Measurements from ENCODE around the gene FKBP1A. TPM values are rescaled to one million over a fixed set of nuclear protein-coding genes. Genes with fewer than 3 reads are reported as not detected.
A peak's percentile ranks its signal among the peaks of the same experiment; 100 is the strongest.
"Not testable (repeated sequence)": the region's sequence is repeated elsewhere in the genome, so short reads cannot be mapped to it uniquely, and the experiment has no call there.

FKBP1A gene
- polyA plus RNA-seq, 1 of the 3 experiments (the other 2 are of a cell fraction): 362 TPM

DNA sequence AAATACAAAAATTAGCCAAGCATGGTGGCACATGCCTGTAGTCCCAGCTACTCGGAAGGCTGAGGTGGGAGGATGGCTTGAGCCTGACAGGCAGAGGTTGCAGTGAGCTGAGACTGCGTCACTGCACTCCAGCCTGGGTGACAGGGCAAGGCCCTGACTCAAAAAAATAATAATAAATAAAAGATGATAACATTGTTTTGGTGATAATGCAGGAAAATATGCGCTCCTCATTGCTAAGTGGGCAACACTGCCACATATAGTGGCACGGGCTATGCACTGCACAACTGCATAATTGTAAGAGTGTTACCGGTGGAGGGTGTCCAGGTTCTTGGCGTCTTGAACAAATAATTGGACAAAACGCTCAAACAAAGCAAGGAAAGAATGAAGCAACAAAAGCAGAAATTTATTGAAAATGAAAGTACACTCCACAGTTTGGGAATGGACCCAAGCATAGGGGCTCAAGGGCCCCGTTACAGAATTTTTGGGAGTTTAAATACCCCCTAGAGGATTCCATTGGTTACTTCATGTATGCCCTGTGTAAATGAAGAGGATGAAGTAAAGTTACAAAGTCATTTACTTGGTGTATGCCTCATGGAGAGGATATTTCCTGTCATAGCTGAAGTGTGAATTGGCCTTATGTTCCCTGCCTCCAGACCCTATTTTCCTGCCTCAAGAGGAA is 49.3 kb downstream of the FKBP1A start:
- peaks cover 14% of the 10 kb centered on the region for H3F3A ChIP-seq (replicated peaks; ENCODE audit: insufficient read depth)
- DNase-seq; POLR2A ChIA-PET; H3K4me3 ChIP-seq (ENCODE audit: low read depth in 2 of 2, low read length in 1 of 2); H3K27ac ChIP-seq (ENCODE audit: low read depth in 2 of 2, low read length in 1 of 2); H4K20me1 ChIP-seq (ENCODE audit: insufficient read depth); H3K4me2 ChIP-seq; H3K9me2 ChIP-seq; H2AFZ ChIP-seq (ENCODE audit: low read depth); H3K9me3 ChIP-seq; H3K27me3 ChIP-seq (ENCODE audit: insufficient read depth): not testable (repeated sequence)
- 96% methylated on average over 8 of the region's 8 CpGs for WGBS (ENCODE audit: low lambda C conversion rate)
- peaks cover 5 to 16% of the 10 kb centered on the region in 2 experiments; a peak in 2 of 4 replicates for H3K4me1 ChIP-seq (ENCODE audit: control insufficient read depth in 1 of 2, insufficient read depth in 2 of 2, low read depth in 1 of 2, low read length in 1 of 2)
- peaks cover 0 to 24% of the 10 kb centered on the region in 2 experiments for H3K36me3 ChIP-seq (replicated peaks in 1 of 2; ENCODE audit: control insufficient read depth in 1 of 2, insufficient read depth in 2 of 2, low read length in 1 of 2)
- peaks cover 27% of the 10 kb centered on the region for H3K79me2 ChIP-seq (ENCODE audit: insufficient read depth)
- H3K9ac ChIP-seq: 0 out of 2 replicates have a peak overlapping the region, but pooled peaks have one; percentile 10
- TF ChIP-seq, protein P1, sequence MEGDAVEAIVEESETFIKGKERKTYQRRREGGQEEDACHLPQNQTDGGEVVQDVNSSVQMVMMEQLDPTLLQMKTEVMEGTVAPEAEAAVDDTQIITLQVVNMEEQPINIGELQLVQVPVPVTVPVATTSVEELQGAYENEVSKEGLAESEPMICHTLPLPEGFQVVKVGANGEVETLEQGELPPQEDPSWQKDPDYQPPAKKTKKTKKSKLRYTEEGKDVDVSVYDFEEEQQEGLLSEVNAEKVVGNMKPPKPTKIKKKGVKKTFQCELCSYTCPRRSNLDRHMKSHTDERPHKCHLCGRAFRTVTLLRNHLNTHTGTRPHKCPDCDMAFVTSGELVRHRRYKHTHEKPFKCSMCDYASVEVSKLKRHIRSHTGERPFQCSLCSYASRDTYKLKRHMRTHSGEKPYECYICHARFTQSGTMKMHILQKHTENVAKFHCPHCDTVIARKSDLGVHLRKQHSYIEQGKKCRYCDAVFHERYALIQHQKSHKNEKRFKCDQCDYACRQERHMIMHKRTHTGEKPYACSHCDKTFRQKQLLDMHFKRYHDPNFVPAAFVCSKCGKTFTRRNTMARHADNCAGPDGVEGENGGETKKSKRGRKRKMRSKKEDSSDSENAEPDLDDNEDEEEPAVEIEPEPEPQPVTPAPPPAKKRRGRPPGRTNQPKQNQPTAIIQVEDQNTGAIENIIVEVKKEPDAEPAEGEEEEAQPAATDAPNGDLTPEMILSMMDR (IDR thresholded peaks at IDR 0.05): peak; percentile 26; the same call in 1 of the 2 replicates
- CTCF ChIA-PET: interaction anchor here (1.0 kb wide), 1 partner anchor 19 kb away, joined by 3 read pairs; no protein-coding TSS in a partner anchor

DNA sequence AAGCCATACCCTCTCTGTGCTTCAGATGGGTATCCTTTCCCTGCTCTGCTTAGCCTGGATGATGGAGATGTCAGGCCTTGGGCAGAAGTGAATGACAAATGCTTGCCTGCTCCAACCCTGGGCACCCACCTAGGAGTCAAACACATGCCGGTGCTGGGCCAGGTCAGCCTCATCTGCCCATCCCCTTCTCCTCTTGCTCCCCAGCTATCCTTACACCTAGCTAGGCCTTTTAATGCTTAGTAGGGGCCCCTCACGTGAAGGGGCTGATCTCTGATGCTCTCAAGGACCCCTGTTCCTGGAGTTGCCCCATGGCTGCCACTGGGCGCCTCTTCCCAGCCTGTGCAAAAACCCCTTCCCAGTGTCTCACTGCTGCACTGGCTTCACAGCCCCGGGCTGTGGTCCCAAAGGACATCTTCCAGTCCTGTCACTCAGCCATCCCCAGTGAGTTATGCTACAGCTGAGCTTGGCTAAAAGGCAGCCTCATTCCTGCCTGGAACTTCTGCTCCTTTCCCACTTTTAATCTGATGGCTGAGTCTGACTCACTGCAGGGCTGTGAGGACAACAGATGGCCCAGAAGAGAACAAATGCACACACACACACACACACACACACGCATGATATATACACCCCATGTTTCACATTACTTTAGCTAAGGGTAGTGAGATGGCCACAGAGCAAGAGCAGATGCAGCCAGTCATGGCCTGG is 51.1 kb downstream of the FKBP1A start:
- Histone ChIP-seq H4K20me1 (ENCODE audit: insufficient read depth) (no peaks in the 10 kb centered on the region), H3K4me2 (no peak overlapping the region), H3K9me3 (no peaks in the 10 kb centered on the region), H3F3A (replicated peaks; ENCODE audit: insufficient read depth) (peaks cover 14% of the 10 kb centered on the region), H3K79me2 (ENCODE audit: insufficient read depth) (peaks cover 14% of the 10 kb centered on the region), H3K27ac (ENCODE audit: low read depth in 2 of 2, low read length in 1 of 2) (peak overlapping the region in 1 of 2 experiments; percentile 21; a peak in 1 of 4 replicates), H3K9ac (no peak overlapping the region), H3K27me3 (ENCODE audit: insufficient read depth) (no peaks in the 10 kb centered on the region), H3K4me1 (ENCODE audit: control insufficient read depth in 1 of 2, insufficient read depth in 2 of 2, low read depth in 1 of 2, low read length in 1 of 2) (peaks cover 5 to 16% of the 10 kb centered on the region in 2 experiments; a peak in 2 of 4 replicates), H3K36me3 (replicated peaks in 1 of 2; ENCODE audit: control insufficient read depth in 1 of 2, insufficient read depth in 2 of 2, low read length in 1 of 2) (peaks cover 0 to 13% of the 10 kb centered on the region in 2 experiments), H2AFZ (ENCODE audit: low read depth) (no peak overlapping the region), H3K9me2 (no peaks in the 10 kb centered on the region), H3K4me3 (ENCODE audit: low read depth in 2 of 2, low read length in 1 of 2) (no peak overlapping the region)
- ChIA-PET CTCF (interaction anchor here (0.5 to 0.8 kb wide), 2 partner anchors 126 to 162 kb away, joined by 3 read pairs; no protein-coding TSS in a partner anchor), POLR2A (no interaction called here)
- no peak for DNase-seq
- TF ChIP-seq, protein P2, sequence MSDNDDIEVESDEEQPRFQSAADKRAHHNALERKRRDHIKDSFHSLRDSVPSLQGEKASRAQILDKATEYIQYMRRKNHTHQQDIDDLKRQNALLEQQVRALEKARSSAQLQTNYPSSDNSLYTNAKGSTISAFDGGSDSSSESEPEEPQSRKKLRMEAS (IDR thresholded peaks at IDR 0.05; ENCODE audit: low read depth): no peak
- peak; percentile 49 for TF ChIP-seq PBX3 (IDR thresholded peaks at IDR 0.05)
- no peak for TF ChIP-seq FOXJ3 (CRISPR knock-in tag; IDR thresholded peaks at IDR 0.05)
- TF ChIP-seq RAD21 (IDR thresholded peaks at IDR 0.05; ENCODE audit: low read length): no peak
- TF ChIP-seq FOXM1 (IDR thresholded peaks at IDR 0.05; ENCODE audit: low read depth): no peak
- peak; percentile 34; the same call in 1 of the 2 replicates for TF ChIP-seq TCF12 (IDR thresholded peaks at IDR 0.05)
- no peak for TF ChIP-seq RFX5 (IDR thresholded peaks at IDR 0.05; ENCODE audit: low read length)
- TF ChIP-seq RXRA (IDR thresholded peaks at IDR 0.05; ENCODE audit: borderline replicate concordance, low read depth): no peak
- TF ChIP-seq JUND (IDR thresholded peaks at IDR 0.05): no peak
- TF ChIP-seq YY1 (IDR thresholded peaks at IDR 0.05; ENCODE audit: low read depth): no peak
- TF ChIP-seq NFIC (IDR thresholded peaks at IDR 0.05; ENCODE audit: borderline replicate concordance): no peak
- TF ChIP-seq GABPA (IDR thresholded peaks at IDR 0.05; ENCODE audit: low read depth): no peak
- 69% methylated on average over 4 of the region's 5 CpGs for WGBS (ENCODE audit: low lambda C conversion rate)

Measured in SK-N-SH (cell line).